ENCODE measurements around the gene NACC2. TPM values are rescaled to one million over a fixed set of nuclear protein-coding genes. Genes with fewer than 3 reads are reported as not detected.
A peak's percentile ranks its signal among the peaks of the same experiment; 100 is the strongest.

Gene NACC2
- total and polyA plus RNA-seq, 8 donors, result 3.6 to 29.5 (median 5.5) TPM

DNA sequence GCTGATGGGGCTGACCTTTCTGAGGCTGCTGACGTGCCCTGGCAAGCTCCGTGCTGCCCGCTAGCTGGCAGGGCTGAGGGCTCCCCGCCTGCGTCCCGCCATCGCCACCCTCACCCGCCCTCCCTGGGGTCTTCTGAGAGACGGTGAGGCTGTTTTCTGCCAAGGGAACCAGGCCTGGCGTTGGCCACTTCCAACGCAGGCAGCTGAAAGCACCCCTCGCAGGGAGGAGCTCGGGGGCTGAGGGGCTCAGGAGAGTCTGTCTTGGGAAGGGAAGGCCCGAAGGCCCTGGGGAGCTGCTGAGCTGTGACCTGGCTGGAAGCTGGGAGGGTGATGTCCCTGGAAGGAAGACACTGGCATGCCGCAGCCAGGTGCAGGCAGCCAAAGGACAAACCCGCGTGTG is 33.3 kb upstream of the NACC2 start:
- Histone ChIP-seq H3K36me3 (no peaks in the 10 kb centered on the region), H3K4me3 (no peak overlapping the region), H3K9me3 (no peaks in the 10 kb centered on the region), H3K27me3 (peaks cover 14 to 59% of the 10 kb centered on the region in 2 donors), H3K4me1 (peaks cover 3 to 9% of the 10 kb centered on the region in 2 donors), H3K27ac (no peak overlapping the region)
- no peak for TF ChIP-seq CTCF (IDR thresholded peaks at IDR 0.05)
- intact Hi-C loops (cut with DNase I), result loop anchor here (10.0 kb wide), 2 partner anchors 154 to 264 kb away; no protein-coding TSS in a partner anchor
- DNase-seq (no peak), ATAC-seq (no peak)

GRCh38 chr9:136127313-136127712 is 32.2 kb upstream of the NACC2 start:
- H3K27ac ChIP-seq, result no peak overlapping the region
- DNase-seq, result no peak
- no peak overlapping the region for H3K4me3 ChIP-seq
- H3K27me3 ChIP-seq, result peaks cover 6 to 53% of the 10 kb centered on the region in 2 donors
- no peaks in the 10 kb centered on the region for H3K9me3 ChIP-seq
- no peaks in the 10 kb centered on the region for H3K36me3 ChIP-seq
- peaks cover 4 to 10% of the 10 kb centered on the region in 2 donors for H3K4me1 ChIP-seq
- TF ChIP-seq CTCF (IDR thresholded peaks at IDR 0.05), result no peak
- intact Hi-C loops (cut with DNase I), result loop anchor here (10.0 kb wide), 2 partner anchors 153 to 263 kb away; no protein-coding TSS in a partner anchor
- no peak for ATAC-seq

GRCh38 chr9:136124976-136125692 is 30.0 kb upstream of the NACC2 start:
- no peaks in the 10 kb centered on the region for H3K9me3 ChIP-seq
- intact Hi-C loops (cut with DNase I), result loop anchor here (5.0 to 10.0 kb wide), 3 partner anchors 150 to 260 kb away; no protein-coding TSS in a partner anchor
- ATAC-seq, result no peak
- H3K27ac ChIP-seq, result no peak overlapping the region
- H3K36me3 ChIP-seq, result no peaks in the 10 kb centered on the region
- H3K4me1 ChIP-seq, result peaks cover 4 to 11% of the 10 kb centered on the region in 2 donors
- no peak for DNase-seq
- no peak for TF ChIP-seq CTCF (IDR thresholded peaks at IDR 0.05)
- peaks cover 0 to 31% of the 10 kb centered on the region in 2 donors for H3K27me3 ChIP-seq
- H3K4me3 ChIP-seq, result no peak overlapping the region

GRCh38 chr9:136122425-136123383 is 27.6 kb upstream of the NACC2 start:
- H3K27me3 ChIP-seq, result peaks cover 0 to 23% of the 10 kb centered on the region in 2 donors
- no peak overlapping the region for H3K4me3 ChIP-seq
- H3K9me3 ChIP-seq, result no peaks in the 10 kb centered on the region
- peak; percentile 94 to 99 for TF ChIP-seq CTCF (IDR thresholded peaks at IDR 0.05)
- no peak overlapping the region for H3K27ac ChIP-seq
- peak; percentile 52 for ATAC-seq
- no peaks in the 10 kb centered on the region for H3K36me3 ChIP-seq
- intact Hi-C loops (cut with DNase I), result loop anchor here (5.0 to 10.0 kb wide), 3 partner anchors 148 to 258 kb away; no protein-coding TSS in a partner anchor
- DNase-seq, result peak; percentile 68 to 96 (median 72)
- peaks cover 10 to 24% of the 10 kb centered on the region in 2 donors for H3K4me1 ChIP-seq

Data from left lung (tissue), 10 donors.